Astrocyte (in vitro differentiated cells and primary cell): ENCODE measurements around the gene ACOT7. TPM values are rescaled to one million over a fixed set of nuclear protein-coding genes. Genes with fewer than 3 reads are reported as not detected.
"Not testable (repeated sequence)": the region's sequence is repeated elsewhere in the genome, so short reads cannot be mapped to it uniquely, and the experiment has no call there.

Experiments
- DNase-seq: peaks from one replicate; pipeline ENCODE4 v3.0.0-alpha.2; 2010; ENCODE audit warnings: low read depth
- FAIRE-seq: peaks from 2 replicates; lab custom pipeline; 2011; peaks lifted over from hg19 to GRCh38; lab: Jason Lieb, UNC
- H2AFZ ChIP-seq: 2 replicates; pipeline ENCODE4 v1.6.0; 2012; ENCODE audit warnings: low read depth, low read length, inconsistent platforms
- H3K27ac ChIP-seq: 2 replicates; pipeline ENCODE4 v1.5.1; 2011; ENCODE audit warnings: low read depth, low read length, inconsistent platforms
- H3K27me3 ChIP-seq: 2 replicates; pipeline ENCODE4 v1.6.0; 2011; ENCODE audit warnings: low read length, inconsistent platforms; ENCODE audit not compliant: insufficient read depth
- H3K36me3 ChIP-seq: 2 replicates; pipeline ENCODE4 v1.5.1; 2011; ENCODE audit warnings: low read length, inconsistent platforms; ENCODE audit not compliant: insufficient read depth
- H3K4me1 ChIP-seq: 2 replicates; pipeline ENCODE4 v1.5.1; 2011; ENCODE audit warnings: low read length, inconsistent platforms; ENCODE audit not compliant: insufficient read depth
- H3K4me2 ChIP-seq: 2 replicates; pipeline ENCODE4 v1.6.0; 2012; ENCODE audit warnings: low read length, inconsistent platforms
- H3K4me3 ChIP-seq: 2 replicates; pipeline ENCODE4 v1.5.1; 2011; ENCODE audit warnings: low read depth, mild to moderate bottlenecking, low read length, inconsistent platforms; ENCODE audit not compliant: insufficient read depth
- H3K79me2 ChIP-seq: 2 replicates; pipeline ENCODE4 v1.6.0; 2012; ENCODE audit warnings: mild to moderate bottlenecking, low read length, inconsistent platforms; ENCODE audit not compliant: insufficient read depth
- H3K9ac ChIP-seq: 2 replicates; pipeline ENCODE4 v1.6.0; 2012; ENCODE audit warnings: mild to moderate bottlenecking, low read length, inconsistent platforms
- H3K9me3 ChIP-seq: 2 replicates; pipeline ENCODE4 v1.5.1; 2012; ENCODE audit warnings: low read depth, mild to moderate bottlenecking, low read length, inconsistent platforms; ENCODE audit not compliant: insufficient read depth
- H4K20me1 ChIP-seq: 2 replicates; pipeline ENCODE4 v1.6.0; 2012; ENCODE audit warnings: low read length, inconsistent platforms; ENCODE audit not compliant: insufficient read depth
- H3K27ac Mint-ChIP-seq: one replicate; pipeline ENCODE4 v1.8.0; 2021; ENCODE audit warnings: mild to moderate bottlenecking, mixed read lengths; ENCODE audit not compliant: unreplicated experiment
- H3K27me3 Mint-ChIP-seq: one replicate; pipeline ENCODE4 v1.8.0; 2021; ENCODE audit warnings: low read depth, mixed read lengths; ENCODE audit not compliant: unreplicated experiment
- H3K36me3 Mint-ChIP-seq: one replicate; pipeline ENCODE4 v1.8.0; 2021; ENCODE audit warnings: low read depth, mixed read lengths; ENCODE audit not compliant: unreplicated experiment
- H3K4me1 Mint-ChIP-seq: one replicate; pipeline ENCODE4 v1.8.0; 2021; ENCODE audit warnings: low read depth, mixed read lengths; ENCODE audit not compliant: unreplicated experiment
- H3K4me3 Mint-ChIP-seq: one replicate; pipeline ENCODE4 v1.8.0; 2021; ENCODE audit warnings: mild to moderate bottlenecking, moderate library complexity, mixed read lengths; ENCODE audit not compliant: unreplicated experiment
- H3K9me3 Mint-ChIP-seq: one replicate; pipeline ENCODE4 v1.8.0; 2021; ENCODE audit warnings: mild to moderate bottlenecking, mixed read lengths; ENCODE audit not compliant: unreplicated experiment
- CTCF ChIP-seq: IDR thresholded peaks from 2 replicates; pipeline ENCODE4 v1.5.1; 2011; ENCODE audit warnings: low read depth, mild to moderate bottlenecking, inconsistent platforms, low read length, moderate library complexity; ENCODE audit not compliant: insufficient read depth
- EZH2 ChIP-seq: IDR thresholded peaks from 2 replicates; pipeline ENCODE4 v1.6.1; 2012; ENCODE audit warnings: mild to moderate bottlenecking, low read length, inconsistent platforms; ENCODE audit not compliant: insufficient read depth
- total RNA-seq: library from RNA; stranded (reverse); gene quantifications from 2 replicates; pipeline ENCODE4 v1.2.1, GENCODE V29; 2021

Gene ACOT7
- total RNA-seq, 1 donor from 2014 or later: 91.1 TPM

GRCh38 chr1:6440198-6441126, 46.9 kb upstream of the ACOT7 start:
- peaks cover 3% of the 10 kb centered on the region for H3K4me1 ChIP-seq
- no peak overlapping the region for H3K4me3 ChIP-seq
- peak overlapping the region; percentile 52 for H3K4me2 ChIP-seq
- no peak overlapping the region for H2AFZ ChIP-seq
- H3K27me3 ChIP-seq: peaks cover 10% of the 10 kb centered on the region
- H3K27ac Mint-ChIP-seq: no peak overlapping the region
- no peak overlapping the region for H3K27ac ChIP-seq
- no peak for FAIRE-seq
- peak; percentile 14 for DNase-seq
- no peaks in the 10 kb centered on the region for H3K4me1 Mint-ChIP-seq
- no peak overlapping the region for H3K4me3 Mint-ChIP-seq
- peaks cover 4% of the 10 kb centered on the region for H3K36me3 Mint-ChIP-seq
- H4K20me1 ChIP-seq: peaks cover 3% of the 10 kb centered on the region
- no peaks in the 10 kb centered on the region for H3K9me3 ChIP-seq
- H3K27me3 Mint-ChIP-seq: peaks cover 57% of the 10 kb centered on the region
- no peaks in the 10 kb centered on the region for H3K9me3 Mint-ChIP-seq
- H3K9ac ChIP-seq: no peak overlapping the region
- no peaks in the 10 kb centered on the region for H3K79me2 ChIP-seq
- no peak for TF ChIP-seq EZH2
- no peak for TF ChIP-seq CTCF
- no peaks in the 10 kb centered on the region for H3K36me3 ChIP-seq

GRCh38 chr1:6438047-6438525, 44.5 kb upstream of the ACOT7 start:
- Histone ChIP-seq H3K36me3 (no peaks in the 10 kb centered on the region), H3K4me1 (peaks cover 3% of the 10 kb centered on the region), H3K4me2 (no peak overlapping the region), H3K9me3 (no peaks in the 10 kb centered on the region), H4K20me1 (peaks cover 3% of the 10 kb centered on the region), H2AFZ (no peak overlapping the region), H3K9ac (no peak overlapping the region), H3K4me3 (no peak overlapping the region), H3K27me3 (peaks cover 10% of the 10 kb centered on the region), H3K27ac (no peak overlapping the region), H3K79me2 (no peaks in the 10 kb centered on the region)
- H3K36me3 Mint-ChIP-seq: no peaks in the 10 kb centered on the region
- DNase-seq: peak; percentile 20
- no peak overlapping the region for H3K4me3 Mint-ChIP-seq
- H3K27me3 Mint-ChIP-seq: peaks cover 62% of the 10 kb centered on the region
- H3K4me1 Mint-ChIP-seq: no peaks in the 10 kb centered on the region
- H3K9me3 Mint-ChIP-seq: no peaks in the 10 kb centered on the region
- FAIRE-seq: no peak
- no peak for TF ChIP-seq EZH2
- TF ChIP-seq CTCF: peak; percentile 75
- H3K27ac Mint-ChIP-seq: peak overlapping the region; percentile 72

DNA sequence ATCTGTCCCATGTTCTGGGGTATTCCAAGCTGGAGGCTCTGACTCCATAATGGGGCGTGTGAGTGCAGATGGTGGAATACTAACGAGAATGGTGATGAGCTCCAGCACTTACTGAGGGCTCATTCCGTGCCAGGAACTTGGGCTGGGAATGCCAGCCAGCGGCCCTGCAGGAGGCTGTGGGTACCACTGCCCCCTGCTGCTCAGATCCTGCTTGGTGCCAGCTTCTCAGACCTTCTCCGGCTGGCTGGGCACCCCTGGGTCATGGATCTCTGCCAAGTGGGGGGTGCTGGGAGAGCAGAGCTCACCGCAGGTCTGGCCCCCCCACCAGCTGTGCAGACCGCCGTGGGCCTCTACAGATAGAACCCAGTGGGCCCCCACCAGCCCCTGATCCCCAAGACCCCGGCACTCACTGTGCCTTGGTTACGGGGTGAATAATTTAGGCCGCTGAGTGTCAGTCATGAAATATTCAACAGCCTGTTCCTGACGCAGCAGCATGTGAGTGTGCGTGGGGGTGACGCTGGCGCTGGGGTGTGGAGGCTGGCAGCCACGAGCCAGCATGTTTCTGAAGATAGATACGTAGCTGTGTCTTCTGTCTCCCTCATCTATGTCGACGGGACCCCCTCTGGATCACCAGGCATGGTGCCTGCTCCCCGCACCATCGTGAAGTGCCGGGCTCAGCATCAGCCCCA, 43.6 kb upstream of the ACOT7 start:
- not testable (repeated sequence) for H3K27ac Mint-ChIP-seq, H3K9me3 ChIP-seq, H3K9ac ChIP-seq, H4K20me1 ChIP-seq, H3K4me3 Mint-ChIP-seq, H3K4me1 ChIP-seq, H3K27me3 ChIP-seq, H3K27ac ChIP-seq, H3K79me2 ChIP-seq, H2AFZ ChIP-seq, H3K9me3 Mint-ChIP-seq, H3K4me1 Mint-ChIP-seq, H3K4me3 ChIP-seq, H3K36me3 Mint-ChIP-seq, FAIRE-seq, H3K36me3 ChIP-seq
- peaks cover 64% of the 10 kb centered on the region for H3K27me3 Mint-ChIP-seq
- peak overlapping the region; percentile 33 for H3K4me2 ChIP-seq
- DNase-seq: peak; percentile 33

DNA sequence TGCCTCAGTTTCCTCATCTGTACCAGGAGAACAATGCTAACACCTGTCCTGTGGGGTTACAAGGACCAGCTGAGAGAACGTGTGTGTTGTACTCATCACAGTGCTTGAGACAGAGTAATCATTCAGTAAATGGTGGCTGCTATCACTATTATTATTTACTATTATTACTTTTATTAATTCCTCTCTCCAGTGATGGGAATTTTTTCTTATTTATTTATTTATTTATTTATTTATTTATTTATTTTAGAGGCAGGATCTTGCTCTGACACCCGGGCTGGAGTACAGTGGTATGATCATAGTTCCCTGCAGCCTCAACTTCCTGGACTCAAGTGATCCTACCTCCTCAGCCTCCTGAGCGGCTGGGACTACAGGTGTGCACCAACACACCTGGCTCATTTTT, 42.7 kb upstream of the ACOT7 start:
- H3K27me3 ChIP-seq, H3K9me3 Mint-ChIP-seq, H3K4me3 Mint-ChIP-seq, H3K27ac ChIP-seq, H3K79me2 ChIP-seq, H3K9me3 ChIP-seq, DNase-seq, H4K20me1 ChIP-seq, H3K4me2 ChIP-seq, H3K4me1 Mint-ChIP-seq, H3K36me3 ChIP-seq, H2AFZ ChIP-seq, H3K9ac ChIP-seq, H3K4me3 ChIP-seq, H3K27ac Mint-ChIP-seq, FAIRE-seq, H3K4me1 ChIP-seq, H3K36me3 Mint-ChIP-seq: not testable (repeated sequence)
- peaks cover 60% of the 10 kb centered on the region for H3K27me3 Mint-ChIP-seq
